K562 (cell line): Measurements from ENCODE around the gene RABL2A. TPM values are rescaled to one million over a fixed set of nuclear protein-coding genes. Genes with fewer than 3 reads are reported as not detected.

ENCODE experiments used
- ATAC-seq: fragments of 200-7000 bp; cut with Tn5 transposase; 3 replicates; pipeline ENCODE4 v1.9.1; 2020; ENCODE audit warnings: moderate library complexity
- BruUV-seq: library from RNA; stranded (reverse); fragments of 400-500 nt; replicated peaks from 2 replicates; lab custom pipeline; 2021; lab: Mats Ljungman, UMichigan
- CTCF ChIA-PET: fragments of 300-600 bp; formaldehyde crosslinking; extraction: SDS; loops from one replicate; lab custom pipeline; 2021; ENCODE audit warnings: low intra/inter-chr PET ratio; lab: Yijun Ruan, JAX
- POLR2A ChIA-PET: fragments of 300-600, 350-650 bp; sonication (Branson Sonifier 250); formaldehyde crosslinking; extraction: SDS; loops from one replicate; lab custom pipeline; 2021; ENCODE audit warnings: antibody characterized with exemption, inconsistent platforms; lab: Yijun Ruan, JAX
- DNase-seq, 4 experiments: peaks; one replicate each; pipeline versions ENCODE4 v3.0.0 to v3.0.0-alpha.2; 2011 to 2018; ENCODE audit warnings: low spot score in 3 of 4, mixed read lengths in 3 of 4; ENCODE audit errors: extremely low read depth in 1 of 4
- FAIRE-seq: peaks from 2 replicates; lab custom pipeline; 2011; peaks lifted over from hg19 to GRCh38; lab: Jason Lieb, UNC
- H2AFZ ChIP-seq: 2 replicates; pipeline ENCODE4 v1.6.0; 2011; ENCODE audit warnings: low read depth, low read length, control low read depth, inconsistent platforms
- H3K27ac ChIP-seq: fragments of 200-600 bp; 3 replicates; pipeline ENCODE4 v1.8.0; 2011; ENCODE audit warnings: low read depth, mild to moderate bottlenecking, control low read depth, inconsistent platforms, low read length, moderate library complexity, mixed read lengths; ENCODE audit errors: extremely low read depth
- H3K27me3 ChIP-seq, 2 experiments: fragments of 300-600 bp in 1 of 2; 2 replicates in 1 of 2; 3 replicates in 1 of 2; pipeline versions ENCODE4 v1.6.0 to v1.8.0; 2011; ENCODE audit warnings: inconsistent platforms in 2 of 2, low read length in 2 of 2, mild to moderate bottlenecking in 1 of 2, mixed read lengths in 1 of 2, moderate library complexity in 1 of 2; ENCODE audit not compliant: control insufficient read depth in 2 of 2, insufficient read depth in 2 of 2
- H3K36me3 ChIP-seq: fragments of 300-600 bp; 3 replicates; pipeline ENCODE4 v1.8.0; 2011; ENCODE audit warnings: mild to moderate bottlenecking, low read length, inconsistent platforms; ENCODE audit not compliant: control insufficient read depth, insufficient read depth
- H3K4me1 ChIP-seq, 2 experiments: fragments of 200-600 bp in 1 of 2; replicated peaks in 1 of 2; 2 replicates in 1 of 2; 3 replicates in 1 of 2; pipeline versions ENCODE4 v1.5.1 to v1.8.0; 2011; ENCODE audit warnings: inconsistent platforms in 2 of 2, low read length in 2 of 2, mild to moderate bottlenecking in 1 of 2, mixed read lengths in 1 of 2, moderate library complexity in 1 of 2; ENCODE audit not compliant: control insufficient read depth in 2 of 2, insufficient read depth in 2 of 2
- H3K4me2 ChIP-seq: 2 replicates; pipeline ENCODE4 v1.6.1; 2011; ENCODE audit warnings: low read length, control low read depth, inconsistent platforms, mixed read lengths; ENCODE audit not compliant: insufficient read depth
- H3K4me3 ChIP-seq: fragments of 200-600 bp; sonication (generic), shearing (Covaris generic); 2 replicates; pipeline ENCODE4 v1.5.1; 2016; ENCODE audit warnings: control low read depth, inconsistent platforms
- H3K79me2 ChIP-seq: fragments of 200-600 bp; 3 replicates; pipeline ENCODE4 v1.8.0; 2011; ENCODE audit warnings: low read length, inconsistent platforms; ENCODE audit not compliant: control insufficient read depth, insufficient read depth
- H3K9ac ChIP-seq, 2 experiments: 2 replicates each; pipeline versions ENCODE4 v1.6.0 to v1.6.1; 2011; ENCODE audit warnings: low read depth in 2 of 2, low read length in 2 of 2, control low read depth in 1 of 2, inconsistent platforms in 1 of 2, mild to moderate bottlenecking in 1 of 2, mixed read lengths in 1 of 2; ENCODE audit not compliant: insufficient read depth in 1 of 2
- H3K9me1 ChIP-seq: one replicate; pipeline ENCODE4 v1.6.0; 2011; ENCODE audit warnings: inconsistent platforms, mild to moderate bottlenecking, low read length, moderate library complexity; ENCODE audit not compliant: control insufficient read depth, insufficient read depth
- H3K9me3 ChIP-seq: replicated peaks from 2 replicates; pipeline ENCODE4 v1.5.1; 2011; ENCODE audit warnings: low read depth, low read length, inconsistent platforms; ENCODE audit not compliant: control insufficient read depth, insufficient read depth
- H4K20me1 ChIP-seq: replicated peaks from 2 replicates; pipeline ENCODE4 v1.6.1; 2011; ENCODE audit warnings: low read length, inconsistent platforms, mixed read lengths; ENCODE audit not compliant: control insufficient read depth, insufficient read depth
- GABPA ChIP-seq: fragments of 200-800 bp; sonication (Bioruptor generic); conservative IDR thresholded peaks from 2 replicates; pipeline ENCODE4 v1.6.1; 2016; ENCODE audit warnings: low read depth, missing genetic modification characterization, missing compliant biosample characterization
- L3MBTL2 ChIP-seq: fragments of 450-650 bp; IDR thresholded peaks from 2 replicates; pipeline ENCODE4 v1.6.1; 2016; ENCODE audit warnings: mild to moderate bottlenecking, moderate library complexity
- MGA ChIP-seq: fragments of 450-650 bp; IDR thresholded peaks from 2 replicates; pipeline ENCODE4 v1.6.1; 2016; ENCODE audit warnings: mild to moderate bottlenecking, moderate library complexity
- NRF1 ChIP-seq, 2 experiments: fragments of 450-650 bp; IDR thresholded peaks in 1 of 2; conservative IDR thresholded peaks in 1 of 2; 2 replicates each; pipeline ENCODE4 v1.6.1; 2014; ENCODE audit warnings: mild to moderate bottlenecking in 2 of 2
- ZNF766 ChIP-seq: fragments of 200-800 bp; sonication (Bioruptor generic); conservative IDR thresholded peaks from 2 replicates; pipeline ENCODE4 v1.6.1; 2016; ENCODE audit warnings: missing genetic modification characterization, missing compliant biosample characterization
- ZSCAN29 ChIP-seq: fragments of 450-650 bp; IDR thresholded peaks from 2 replicates; pipeline ENCODE4 v1.6.1; 2017
- WGBS: fragments of 100-300 bp; shearing (Covaris generic); methylation state at CpG from one replicate; pipeline ENCODE4 v1.1.6; 2016; ENCODE audit warnings: low coverage, mixed read lengths; ENCODE audit not compliant: insufficient coverage; ENCODE audit errors: missing lambda C conversion rate; 5-methylcytosine and 5-hydroxymethylcytosine counted together
- in situ Hi-C: fragments of 300-500 bp; cut with MboI; formaldehyde crosslinking; loops from 4 replicates; pipeline ENCODE4 v1.15.0; 2018; ENCODE audit warnings: inconsistent platforms, mixed read lengths
- intact Hi-C: fragments of 100-400 bp; cut with micrococcal nuclease; formaldehyde crosslinking; loops from 2 replicates; pipeline ENCODE4 v1.14.2; 2022
- polyA plus RNA-seq, 8 experiments: library from polyadenylated mRNA; depleted of rRNA in 4 of 8; stranded (reverse) in 5 of 8; unstranded in 3 of 8; fragments of >200 nt; fragmentation: Nextera tagmentation in 2 of 8; fragmentation: Illumina TruSeq in 1 of 8; extraction: Ambion mirVana in 2 of 8; extraction: Trizol in 1 of 8; gene quantifications; 2 replicates each; pipeline versions ENCODE4 v1.2.1 to v1.2.3, GENCODE V29; 2011 to 2014; ENCODE audit warnings: inconsistent platforms in 1 of 8, missing spikeins in 1 of 8
- total RNA-seq, 7 experiments: library from RNA; depleted of rRNA in 6 of 7; stranded (reverse); fragments of >200 nt in 6 of 7; fragmentation: Illumina TruSeq in 2 of 7; extraction: Trizol in 2 of 7; gene quantifications; 2 replicates each; pipeline versions ENCODE4 v1.2.1 to v1.2.3, GENCODE V29; 2011 to 2021; ENCODE audit warnings: low replicate concordance in 1 of 7
- TF ChIP-seq, protein P1 (sequence below): fragments of 250-450 bp; sonication (Bioruptor Pico); IDR thresholded peaks from 2 replicates; pipeline ENCODE4 v1.4.0; 2020; ENCODE audit warnings: mild to moderate bottlenecking, moderate library complexity

The RABL2A gene
- total and polyA plus RNA-seq, 9 of the 15 experiments (the other 6 are each of a cell fraction or from before 2014, with no cell fraction given), result 0.27 to 5.8 (median 3.2) TPM

DNA sequence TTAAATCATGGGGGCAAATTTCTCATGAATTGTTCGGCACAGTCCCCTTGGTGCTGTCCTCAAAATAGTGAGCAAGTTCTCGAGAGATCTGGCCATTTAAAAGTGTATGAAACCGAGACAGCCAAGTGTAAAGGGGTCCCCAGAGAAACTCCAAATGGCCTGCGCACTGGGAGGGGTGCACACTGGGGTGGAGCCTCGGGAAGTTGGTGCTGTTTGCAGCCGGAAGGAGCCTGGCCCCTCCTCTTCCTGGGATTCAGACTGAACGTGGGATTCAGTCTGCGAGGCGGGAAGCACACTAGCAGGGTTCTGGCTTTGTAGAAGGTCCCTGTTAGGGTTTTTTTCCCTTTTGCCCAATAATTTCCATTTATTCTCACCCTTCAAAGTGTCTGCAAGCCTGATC lies 48.8 kb downstream of the RABL2A start:
- no TSS peak for BruUV-seq
- in situ Hi-C loops, result no loop called here
- peak overlapping the region; percentile 84 for H2AFZ ChIP-seq
- DNase-seq (peak in 1 of 4 experiments; percentile 20), FAIRE-seq (no peak), ATAC-seq (peak; percentile 40)
- no peaks in the 10 kb centered on the region for H3K27me3 ChIP-seq
- H3K9me3 ChIP-seq, result no peaks in the 10 kb centered on the region
- intact Hi-C loops, result no loop called here
- no peak overlapping the region for H3K27ac ChIP-seq
- no peak overlapping the region for H3K4me3 ChIP-seq
- H3K36me3 ChIP-seq, result no peaks in the 10 kb centered on the region
- peaks cover 0 to 19% of the 10 kb centered on the region in 2 experiments; a peak in 2 of 5 replicates for H3K4me1 ChIP-seq
- 21% methylated on average over 9 of the region's 9 CpGs for WGBS
- H4K20me1 ChIP-seq, result no peaks in the 10 kb centered on the region
- H3K4me2 ChIP-seq, result no peak overlapping the region
- H3K9ac ChIP-seq, result no peak overlapping the region
- no peaks in the 10 kb centered on the region for H3K9me1 ChIP-seq
- ChIA-PET POLR2A (interaction anchor here (1.0 kb wide), 1 partner anchor 10 kb away, joined by 3 read pairs; no protein-coding TSS in a partner anchor), CTCF (no interaction called here)
- no peaks in the 10 kb centered on the region for H3K79me2 ChIP-seq
- TF ChIP-seq L3MBTL2, result peak; percentile 62; the same call in 1 of the 2 replicates
- TF ChIP-seq NRF1 (conservative IDR thresholded peaks at IDR 0.05 in 1 of 2, IDR thresholded peaks at IDR 0.05 in 1 of 2), result peak; percentile 29 to 31; a peak in 1 of 4 replicates
- peak; percentile 43; the same call in 1 of the 2 replicates for TF ChIP-seq MGA
- TF ChIP-seq ZSCAN29, result no peak
- TF ChIP-seq, protein P1, sequence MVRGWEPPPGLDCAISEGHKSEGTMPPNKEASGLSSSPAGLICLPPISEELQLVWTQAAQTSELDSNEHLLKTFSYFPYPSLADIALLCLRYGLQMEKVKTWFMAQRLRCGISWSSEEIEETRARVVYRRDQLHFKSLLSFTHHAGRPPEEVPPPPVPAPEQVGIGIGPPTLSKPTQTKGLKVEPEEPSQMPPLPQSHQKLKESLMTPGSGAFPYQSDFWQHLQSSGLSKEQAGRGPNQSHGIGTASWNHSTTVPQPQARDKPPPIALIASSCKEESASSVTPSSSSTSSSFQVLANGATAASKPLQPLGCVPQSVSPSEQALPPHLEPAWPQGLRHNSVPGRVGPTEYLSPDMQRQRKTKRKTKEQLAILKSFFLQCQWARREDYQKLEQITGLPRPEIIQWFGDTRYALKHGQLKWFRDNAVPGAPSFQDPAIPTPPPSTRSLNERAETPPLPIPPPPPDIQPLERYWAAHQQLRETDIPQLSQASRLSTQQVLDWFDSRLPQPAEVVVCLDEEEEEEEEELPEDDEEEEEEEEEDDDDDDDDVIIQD (CRISPR knock-in tag), result no peak
- TF ChIP-seq GABPA (tag), result peak; percentile 62
- peak; percentile 39; the same call in 1 of the 2 replicates for TF ChIP-seq ZNF766
